Prostate gland (tissue), 2 donors: ENCODE results near the gene PDCD10. TPM values are rescaled to one million over a fixed set of nuclear protein-coding genes. Genes with fewer than 3 reads are reported as not detected.

Experiments
- DNase-seq: peaks from one replicate; pipeline ENCODE4 v3.0.0-alpha.2; 2019; ENCODE audit warnings: low spot score
- H3K27ac ChIP-seq, 2 donors: fragments of 200-600 bp; sonication (generic); 2 replicates each; pipeline ENCODE4 v1.5.1; 2017 to 2019
- H3K27me3 ChIP-seq: fragments of 200-600 bp; sonication (generic); replicated peaks from 2 replicates; pipeline ENCODE4 v1.5.1; 2019; ENCODE audit not compliant: insufficient read depth
- H3K36me3 ChIP-seq, 2 donors: fragments of 200-600 bp; sonication (generic); 1 replicate in 1 of 2; 2 replicates in 1 of 2; pipeline versions ENCODE4 v1.5.1 to v1.8.1; 2017 to 2019
- H3K4me1 ChIP-seq: fragments of 200-600 bp; sonication (generic); replicated peaks from 2 replicates; pipeline ENCODE4 v1.5.1; 2019
- H3K4me3 ChIP-seq, 2 donors: fragments of 200-600 bp; sonication (generic); 2 replicates each; pipeline ENCODE4 v1.5.1; 2017 to 2019
- H3K9me3 ChIP-seq: fragments of 200-600 bp; sonication (generic); 2 replicates; pipeline ENCODE4 v1.5.1; 2017
- CTCF ChIP-seq, 4 experiments: fragments of 200-600 bp in 2 of 4; fragments of 450-650 bp in 2 of 4; sonication (generic) in 2 of 4; IDR thresholded peaks; 1 replicate in 3 of 4; 2 replicates in 1 of 4; pipeline ENCODE4 v1.5.1; 2016 to 2019; ENCODE audit warnings: antibody characterized with exemption in 4 of 4, mild to moderate bottlenecking in 2 of 4, moderate library complexity in 2 of 4
- POLR2A ChIP-seq: fragments of 450-650 bp; IDR thresholded peaks from one replicate; pipeline ENCODE4 v1.6.1; 2016; ENCODE audit warnings: antibody characterized with exemption, mild to moderate bottlenecking
- POLR2AphosphoS5 ChIP-seq: sonication (generic); formaldehyde crosslinking; IDR thresholded peaks from one replicate; pipeline ENCODE4 v1.6.1; 2017; ENCODE audit warnings: antibody characterized with exemption
- WGBS: methylation state at CpG from one replicate; pipeline ENCODE4 v1.1.5; 2018; 5-methylcytosine and 5-hydroxymethylcytosine counted together
- intact Hi-C: fragments of 100-400 bp; cut with DNase I; formaldehyde crosslinking; loops from one replicate; pipeline ENCODE4 v1.14.2; 2022
- total RNA-seq, 2 donors: library from RNA; depleted of rRNA; stranded (reverse); fragments of >200 nt; gene quantifications; one replicate each; pipeline ENCODE4 v1.1.0, GENCODE V29; 2016

Gene PDCD10
- total RNA-seq, 2 donors from 2014 or later: 50.3 to 58.1 TPM

- no peak for TF ChIP-seq POLR2A
- no peak for TF ChIP-seq CTCF (IDR thresholded peaks at IDR 0.05)
- TF ChIP-seq POLR2AphosphoS5: no peak
- no peaks in the 10 kb centered on the region for H3K4me1 ChIP-seq
- no peak for DNase-seq
- no peak overlapping the region for H3K4me3 ChIP-seq
- WGBS: 50% methylated on average over 2 of the region's 2 CpGs
- no peak overlapping the region for H3K27ac ChIP-seq
- H3K27me3 ChIP-seq: no peaks in the 10 kb centered on the region
- H3K36me3 ChIP-seq: no peaks in the 10 kb centered on the region
- intact Hi-C loops: no loop called here
- no peaks in the 10 kb centered on the region for H3K9me3 ChIP-seq
These were observed 5.1 kb downstream of the PDCD10 start for GRCh38 chr3:167729591-167729990.

GRCh38 chr3:167728632-167729323 is 5.9 kb downstream of the PDCD10 start:
- no peak for DNase-seq
- Histone ChIP-seq H3K9me3 (no peaks in the 10 kb centered on the region), H3K36me3 (no peaks in the 10 kb centered on the region), H3K4me1 (no peaks in the 10 kb centered on the region), H3K27me3 (no peaks in the 10 kb centered on the region), H3K27ac (no peak overlapping the region), H3K4me3 (no peak overlapping the region)
- 67% methylated on average over 3 of the region's 3 CpGs for WGBS
- TF ChIP-seq POLR2AphosphoS5 (no peak), POLR2A (no peak), CTCF (IDR thresholded peaks at IDR 0.05) (no peak)
- intact Hi-C loops: no loop called here

GRCh38 chr3:167728176-167728575 is 6.5 kb downstream of the PDCD10 start:
- WGBS: 64% methylated on average over 3 of the region's 3 CpGs
- intact Hi-C loops: no loop called here

GRCh38 chr3:167723872-167724271 is 10.8 kb downstream of the PDCD10 start:
- DNase-seq: no peak
- no peak overlapping the region for H3K27ac ChIP-seq
- no peak for TF ChIP-seq POLR2AphosphoS5
- TF ChIP-seq CTCF (IDR thresholded peaks at IDR 0.05): no peak
- TF ChIP-seq POLR2A: no peak
- H3K4me1 ChIP-seq: no peaks in the 10 kb centered on the region
- no peaks in the 10 kb centered on the region for H3K9me3 ChIP-seq
- 31% methylated on average over 3 of the region's 3 CpGs for WGBS
- intact Hi-C loops: no loop called here
- no peaks in the 10 kb centered on the region for H3K27me3 ChIP-seq
- no peak overlapping the region for H3K4me3 ChIP-seq
- H3K36me3 ChIP-seq: no peaks in the 10 kb centered on the region

More at GRCh38 chr3:167728176-167728575, 6.5 kb downstream of the PDCD10 start:
- Histone ChIP-seq H3K9me3 (no peaks in the 10 kb centered on the region), H3K4me1 (no peaks in the 10 kb centered on the region), H3K4me3 (no peak overlapping the region), H3K27ac (no peak overlapping the region), H3K27me3 (no peaks in the 10 kb centered on the region), H3K36me3 (no peaks in the 10 kb centered on the region)
- TF ChIP-seq POLR2AphosphoS5: no peak
- no peak for TF ChIP-seq POLR2A
- TF ChIP-seq CTCF (IDR thresholded peaks at IDR 0.05): no peak
- DNase-seq: no peak

- no peak for DNase-seq
- 72% methylated on average over 4 of the region's 4 CpGs for WGBS
These were observed 11.6 kb downstream of the PDCD10 start for GRCh38 chr3:167723025-167723512.

More at GRCh38 chr3:167723025-167723512, 11.6 kb downstream of the PDCD10 start:
- Histone ChIP-seq H3K4me3 (no peak overlapping the region), H3K27me3 (no peaks in the 10 kb centered on the region), H3K36me3 (no peaks in the 10 kb centered on the region), H3K9me3 (no peaks in the 10 kb centered on the region), H3K27ac (no peak overlapping the region), H3K4me1 (no peaks in the 10 kb centered on the region)
- no peak for TF ChIP-seq CTCF (IDR thresholded peaks at IDR 0.05)
- no peak for TF ChIP-seq POLR2A
- TF ChIP-seq POLR2AphosphoS5: no peak
- intact Hi-C loops: no loop called here
